IMR-90 (cell line): Measurements from ENCODE around the gene TCEAL1. TPM values are rescaled to one million over a fixed set of nuclear protein-coding genes. Genes with fewer than 3 reads are reported as not detected.

Source experiments
- ATAC-seq: fragments of 200-7000 bp; cut with Tn5 transposase; 2 replicates; pipeline ENCODE4 v1.9.1; 2020; ENCODE audit warnings: low read depth, mild to moderate bottlenecking, moderate library complexity
- BruUV-seq: library from RNA; stranded (reverse); fragments of 400-500 nt; replicated peaks from 2 replicates; lab custom pipeline; 2021; lab: Mats Ljungman, UMichigan
- CTCF ChIA-PET: fragments of 300-600 bp; formaldehyde crosslinking; extraction: SDS; loops from one replicate; lab custom pipeline; 2021; ENCODE audit warnings: antibody characterized with exemption; lab: Yijun Ruan, JAX
- POLR2A ChIA-PET: fragments of 300-600 bp; sonication (Branson Sonifier 250); formaldehyde crosslinking; loops from one replicate; lab custom pipeline; 2022; ENCODE audit warnings: antibody characterized with exemption; ENCODE audit not compliant: unreplicated experiment; lab: Charles Lee
- DNase-seq: peaks from one replicate; pipeline ENCODE4 v3.0.0; 2013
- H2AFZ ChIP-seq: replicated peaks from 2 replicates; pipeline ENCODE3; 2013; ENCODE audit warnings: low read length, mild to moderate bottlenecking; ENCODE audit not compliant: poor library complexity
- H2AK5ac ChIP-seq: 2 replicates; pipeline ENCODE4 v1.6.1; 2013; ENCODE audit warnings: low read depth, low read length, inconsistent platforms
- H2AK9ac ChIP-seq: replicated peaks from 2 replicates; pipeline ENCODE3; 2013; ENCODE audit warnings: mild to moderate bottlenecking, low read depth, low read length, moderate library complexity; ENCODE audit not compliant: poor library complexity
- H2BK120ac ChIP-seq: 2 replicates; pipeline ENCODE4 v1.6.1; 2013; ENCODE audit warnings: low read depth, low read length, inconsistent platforms
- H2BK15ac ChIP-seq: 3 replicates; pipeline ENCODE4 v1.6.1; 2013; ENCODE audit warnings: low read depth, low read length, inconsistent platforms
- H2BK20ac ChIP-seq: 2 replicates; pipeline ENCODE4 v1.6.1; 2013; ENCODE audit warnings: low read depth, mild to moderate bottlenecking, inconsistent platforms, low read length, moderate library complexity
- H2BK5ac ChIP-seq: 2 replicates; pipeline ENCODE4 v1.6.1; 2013; ENCODE audit warnings: mild to moderate bottlenecking, low read depth, low read length, inconsistent platforms; ENCODE audit not compliant: poor library complexity, severe bottlenecking
- H3K14ac ChIP-seq: replicated peaks from 2 replicates; pipeline ENCODE4 v1.6.1; 2013; ENCODE audit warnings: low read depth, low read length, inconsistent platforms
- H3K18ac ChIP-seq: 2 replicates; pipeline ENCODE4 v1.6.1; 2013; ENCODE audit warnings: low read depth, low read length, control low read depth
- H3K23ac ChIP-seq: 2 replicates; pipeline ENCODE4 v1.6.1; 2013; ENCODE audit warnings: low read depth, low read length, inconsistent platforms
- H3K27ac ChIP-seq: 2 replicates; pipeline ENCODE4 v1.5.1; 2013; ENCODE audit warnings: mild to moderate bottlenecking, control low read depth, low read length; ENCODE audit not compliant: insufficient read depth
- H3K27me3 ChIP-seq: 2 replicates; pipeline ENCODE4 v1.6.1; 2013; ENCODE audit warnings: low read length; ENCODE audit not compliant: control insufficient read depth, insufficient read depth
- H3K36me3 ChIP-seq: 2 replicates; pipeline ENCODE4 v1.6.1; 2013; ENCODE audit warnings: low read length, mixed read lengths; ENCODE audit not compliant: control insufficient read depth, insufficient read depth
- H3K4ac ChIP-seq: 2 replicates; pipeline ENCODE4 v1.6.1; 2013; ENCODE audit warnings: low read depth, low read length, inconsistent platforms
- H3K4me1 ChIP-seq: 2 replicates; pipeline ENCODE4 v1.6.1; 2013; ENCODE audit warnings: low read length, mixed read lengths; ENCODE audit not compliant: control insufficient read depth, insufficient read depth
- H3K4me2 ChIP-seq: 2 replicates; pipeline ENCODE4 v1.6.1; 2013; ENCODE audit warnings: low read depth, mild to moderate bottlenecking, control low read depth, low read length, moderate library complexity
- H3K4me3 ChIP-seq: 2 replicates; pipeline ENCODE4 v1.5.1; 2013; ENCODE audit warnings: low read depth, mild to moderate bottlenecking, control low read depth, low read length, moderate library complexity; ENCODE audit not compliant: insufficient read depth
- H3K56ac ChIP-seq: 2 replicates; pipeline ENCODE4 v1.6.1; 2013; ENCODE audit warnings: low read length, inconsistent platforms; ENCODE audit not compliant: insufficient read depth; ENCODE audit errors: extremely low read depth
- H3K79me1 ChIP-seq, 2 experiments: 2 replicates each; pipeline ENCODE4 v1.6.1; 2013; ENCODE audit warnings: low read length in 2 of 2, inconsistent platforms in 1 of 2, low read depth in 1 of 2
- H3K9ac ChIP-seq: 2 replicates; pipeline ENCODE4 v1.6.1; 2013; ENCODE audit warnings: low read depth, low read length, control low read depth
- H3K9me1 ChIP-seq: 2 replicates; pipeline ENCODE4 v1.6.1; 2013; ENCODE audit warnings: low read length, inconsistent platforms; ENCODE audit not compliant: insufficient read depth
- H3K9me3 ChIP-seq: 2 replicates; pipeline ENCODE4 v1.6.1; 2013; ENCODE audit warnings: low read length; ENCODE audit not compliant: control insufficient read depth, insufficient read depth
- H4K20me1 ChIP-seq: 2 replicates; pipeline ENCODE4 v1.6.1; 2013; ENCODE audit warnings: low read length, inconsistent platforms; ENCODE audit not compliant: insufficient read depth
- H4K5ac ChIP-seq: 2 replicates; pipeline ENCODE4 v1.6.1; 2013; ENCODE audit warnings: mild to moderate bottlenecking, low read depth, low read length, control low read depth
- H4K8ac ChIP-seq, 2 experiments: 2 replicates each; pipeline ENCODE4 v1.6.1; 2013; ENCODE audit warnings: low read depth in 2 of 2, low read length in 2 of 2, control low read depth in 1 of 2, inconsistent platforms in 1 of 2
- H4K91ac ChIP-seq: 2 replicates; pipeline ENCODE4 v1.6.1; 2013; ENCODE audit warnings: low read depth, low read length, inconsistent platforms; ENCODE audit not compliant: insufficient read depth
- BHLHE40 ChIP-seq: fragments of 150-350 bp; IDR thresholded peaks from 2 replicates; pipeline ENCODE4 v1.6.1; 2016; ENCODE audit warnings: mild to moderate bottlenecking, low read depth, low read length
- CEBPB ChIP-seq: IDR thresholded peaks from 2 replicates; pipeline ENCODE4 v1.6.1; 2012; ENCODE audit warnings: low read depth, low read length, improper control_type of control experiment
- CHD1 ChIP-seq: IDR thresholded peaks from 2 replicates; pipeline ENCODE4 v1.6.1; 2012; ENCODE audit warnings: low read depth, low read length, improper control_type of control experiment
- FOS ChIP-seq: fragments of 150-350 bp; IDR thresholded peaks from 2 replicates; pipeline ENCODE4 v1.6.1; 2016; ENCODE audit warnings: low read depth, low read length
- MAFK ChIP-seq: IDR thresholded peaks from 2 replicates; pipeline ENCODE4 v1.6.1; 2012; ENCODE audit warnings: low read depth, low read length, improper control_type of control experiment
- MAZ ChIP-seq: IDR thresholded peaks from 2 replicates; pipeline ENCODE4 v1.6.1; 2012; ENCODE audit warnings: low read depth, mild to moderate bottlenecking, low read length, improper control_type of control experiment, moderate library complexity, borderline replicate concordance
- MXI1 ChIP-seq: IDR thresholded peaks from 2 replicates; pipeline ENCODE4 v1.6.1; 2012; ENCODE audit warnings: low read depth, mild to moderate bottlenecking, low read length, moderate library complexity, borderline replicate concordance
- NFE2L2 ChIP-seq: fragments of 150-350 bp; IDR thresholded peaks from 2 replicates; pipeline ENCODE4 v1.6.1; 2016; ENCODE audit warnings: low read depth, mild to moderate bottlenecking, low read length
- POLR2A ChIP-seq: IDR thresholded peaks from 2 replicates; pipeline ENCODE4 v1.6.1; 2012; ENCODE audit warnings: mild to moderate bottlenecking, low read depth, low read length
- RAD21 ChIP-seq: IDR thresholded peaks from 2 replicates; pipeline ENCODE4 v1.6.1; 2012; ENCODE audit warnings: low read length, improper control_type of control experiment
- RCOR1 ChIP-seq: IDR thresholded peaks from 2 replicates; pipeline ENCODE4 v1.6.1; 2012; ENCODE audit warnings: mild to moderate bottlenecking, low read length, improper control_type of control experiment; ENCODE audit not compliant: insufficient replicate concordance
- RFX5 ChIP-seq: IDR thresholded peaks from 2 replicates; pipeline ENCODE4 v1.8.0; 2012; ENCODE audit warnings: low read depth, mild to moderate bottlenecking, low read length, moderate library complexity
- SMC3 ChIP-seq: fragments of 150-350 bp; IDR thresholded peaks from 2 replicates; pipeline ENCODE4 v1.6.1; 2016; ENCODE audit warnings: low read depth, mild to moderate bottlenecking, antibody characterized with exemption, low read length, moderate library complexity
- WGBS, 2 experiments: methylation state at CpG; one replicate each; pipeline versions ENCODE4 v1.1.5 to v1.1.7; 2013; ENCODE audit warnings: missing lambda C conversion rate in 2 of 2; ENCODE audit not compliant: insufficient read length in 1 of 2; ENCODE audit errors: extremely low coverage in 2 of 2; 5-methylcytosine and 5-hydroxymethylcytosine counted together
- dilution Hi-C: fragments of 300-500 bp; cut with HindIII; formaldehyde crosslinking; loops from one replicate; pipeline ENCODE4 v1.14.3; 2018; ENCODE audit warnings: low sequenced_read_pairs; ENCODE audit not compliant: unreplicated experiment
- in situ Hi-C: fragments of 300-500 bp; cut with MboI; formaldehyde crosslinking; loops from 3 replicates; pipeline ENCODE4 v1.14.3; 2019; ENCODE audit warnings: low sequenced_read_pairs, inconsistent platforms, mixed read lengths
- intact Hi-C: fragments of 100-400 bp; cut with micrococcal nuclease; formaldehyde crosslinking; loops from 2 replicates; pipeline ENCODE4 v1.10.0; 2022
- polyA plus RNA-seq, 3 experiments: library from polyadenylated mRNA; depleted of rRNA; stranded (reverse); fragments of >200 nt; gene quantifications; 2 replicates each; pipeline ENCODE4 v1.2.3, GENCODE V29; 2012; ENCODE audit warnings: low replicate concordance in 1 of 3
- total RNA-seq: library from RNA; depleted of rRNA; stranded (reverse); fragments of >200 nt; gene quantifications from 2 replicates; pipeline ENCODE4 v1.2.3, GENCODE V29; 2012
- TF ChIP-seq, protein P1 (sequence below): conservative IDR thresholded peaks from 2 replicates; pipeline ENCODE4 v1.5.1; 2012; ENCODE audit warnings: mild to moderate bottlenecking, low read depth, low read length, improper control_type of control experiment
- TF ChIP-seq, protein P2 (sequence below): fragments of 150-350 bp; IDR thresholded peaks from 2 replicates; pipeline ENCODE4 v1.6.1; 2017; ENCODE audit warnings: mild to moderate bottlenecking, antibody characterized with exemption, low read length, low read depth

The TCEAL1 gene
- total and polyA plus RNA-seq, 2 of the 4 experiments (the other 2 are of a cell fraction) = 9.1 to 21.8 TPM

DNA sequence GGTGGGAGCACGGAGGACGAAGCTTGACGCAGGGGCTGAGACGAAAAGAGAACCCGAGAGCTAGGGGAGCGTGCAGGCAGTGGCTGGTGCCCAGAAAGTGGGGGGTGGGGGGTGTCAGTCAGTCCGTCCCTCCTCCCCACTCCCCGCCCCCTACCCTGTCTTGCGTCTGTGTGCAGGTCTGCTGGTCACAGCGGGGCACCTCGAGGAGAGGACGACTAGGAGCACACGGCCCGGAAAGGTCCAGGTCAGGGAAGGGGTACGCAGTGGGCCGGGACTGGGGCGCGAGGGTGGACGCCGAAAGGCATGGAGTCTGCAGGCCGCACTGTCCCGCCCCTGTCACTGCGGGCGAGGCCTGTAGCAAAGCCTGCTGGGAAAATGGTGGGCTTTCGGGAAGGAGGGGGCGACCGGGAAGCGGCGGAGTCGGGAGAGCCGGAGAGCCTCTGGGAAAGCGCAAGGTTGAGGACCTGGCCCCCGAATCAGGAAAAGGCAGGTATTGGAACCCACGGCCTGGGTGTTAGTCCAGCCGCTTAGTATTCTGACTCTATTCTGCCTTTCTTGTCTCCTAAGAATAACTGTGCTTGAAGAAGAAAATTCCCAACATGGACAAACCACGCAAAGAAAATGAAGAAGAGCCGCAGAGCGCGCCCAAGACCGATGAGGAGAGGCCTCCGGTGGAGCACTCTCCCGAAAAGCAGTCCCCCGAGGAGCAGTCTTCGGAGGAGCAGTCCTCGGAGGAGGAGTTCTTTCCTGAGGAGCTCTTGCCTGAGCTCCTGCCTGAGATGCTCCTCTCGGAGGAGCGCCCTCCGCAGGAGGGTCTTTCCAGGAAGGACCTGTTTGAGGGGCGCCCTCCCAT is 769 bp downstream of the TCEAL1 start:
- dilution Hi-C loops (no loop called here), in situ Hi-C loops (no loop called here), intact Hi-C loops (loop anchor here (2.0 to 10.0 kb wide), 4 partner anchors 48 to 92 kb away; partner anchors contain the start of gene MORF4L2)
- H3K4me3 ChIP-seq = peak overlapping the region; percentile 81
- no peaks in the 10 kb centered on the region for H3K36me3 ChIP-seq
- H3K79me1 ChIP-seq = peaks cover 0 to 9% of the 10 kb centered on the region in 2 experiments; a peak in 1 of 4 replicates
- no peaks in the 10 kb centered on the region for H3K27me3 ChIP-seq
- DNase-seq = peak; percentile 67
- ChIA-PET POLR2A (interaction anchor here (0.6 to 0.8 kb wide), 2 partner anchors 42 to 124 kb away, joined by 3 to 9 read pairs; no protein-coding TSS in a partner anchor), CTCF (interaction anchor here (0.7 to 1.5 kb wide), 6 partner anchors 9 to 41 kb away, joined by 3 to 6 read pairs (median 5); no protein-coding TSS in a partner anchor)
- H4K5ac ChIP-seq = peak overlapping the region; percentile 60
- BruUV-seq = no TSS peak
- no peaks in the 10 kb centered on the region for H3K4me1 ChIP-seq
- WGBS, 2 experiments = 16% methylated on average over 8 of the region's 49 CpGs; no CpG with 5 or more reads in 1 of the 2 experiments
- H2AK9ac ChIP-seq = peak overlapping the region; percentile 77
- H3K9me3 ChIP-seq = no peaks in the 10 kb centered on the region
- H2BK120ac ChIP-seq = peak overlapping the region; percentile 68
- H2BK5ac ChIP-seq = peak overlapping the region; percentile 92
- H4K8ac ChIP-seq = peak overlapping the region; percentile 86 to 91
- H2BK15ac ChIP-seq = no peak overlapping the region
- H2AK5ac ChIP-seq = peak overlapping the region; percentile 86; the same call in 1 of the 2 replicates
- H2BK20ac ChIP-seq = no peak overlapping the region
- peak overlapping the region; percentile 86 for H4K91ac ChIP-seq
- H2AFZ ChIP-seq = peak overlapping the region; percentile 92
- no peaks in the 10 kb centered on the region for H4K20me1 ChIP-seq
- peaks cover 3% of the 10 kb centered on the region; the same call in 1 of the 2 replicates for H3K9me1 ChIP-seq
- peak overlapping the region; percentile 84 for H3K4me2 ChIP-seq
- H3K56ac ChIP-seq = peak overlapping the region; percentile 84
- peak overlapping the region; percentile 89 for H3K9ac ChIP-seq
- H3K23ac ChIP-seq = peak overlapping the region; percentile 85; the same call in 1 of the 2 replicates
- peak overlapping the region; percentile 79 for H3K18ac ChIP-seq
- H3K4ac ChIP-seq = peak overlapping the region; percentile 89
- peak; percentile 87 for ATAC-seq
- peak overlapping the region; percentile 98 for H3K27ac ChIP-seq
- peak overlapping the region; percentile 86 for H3K14ac ChIP-seq
- TF ChIP-seq NFE2L2 (no peak), BHLHE40 (no peak), RFX5 (no peak), FOS (no peak), SMC3 (peak; percentile 36), CHD1 (no peak), POLR2A (no peak), CEBPB (no peak), RCOR1 (no peak), MXI1 (peak; percentile 74; the same call in 1 of the 2 replicates), MAZ (peak; percentile 30; the same call in 1 of the 2 replicates), RAD21 (peak; percentile 34; the same call in 1 of the 2 replicates), MAFK (no peak)
- TF ChIP-seq, protein P1, sequence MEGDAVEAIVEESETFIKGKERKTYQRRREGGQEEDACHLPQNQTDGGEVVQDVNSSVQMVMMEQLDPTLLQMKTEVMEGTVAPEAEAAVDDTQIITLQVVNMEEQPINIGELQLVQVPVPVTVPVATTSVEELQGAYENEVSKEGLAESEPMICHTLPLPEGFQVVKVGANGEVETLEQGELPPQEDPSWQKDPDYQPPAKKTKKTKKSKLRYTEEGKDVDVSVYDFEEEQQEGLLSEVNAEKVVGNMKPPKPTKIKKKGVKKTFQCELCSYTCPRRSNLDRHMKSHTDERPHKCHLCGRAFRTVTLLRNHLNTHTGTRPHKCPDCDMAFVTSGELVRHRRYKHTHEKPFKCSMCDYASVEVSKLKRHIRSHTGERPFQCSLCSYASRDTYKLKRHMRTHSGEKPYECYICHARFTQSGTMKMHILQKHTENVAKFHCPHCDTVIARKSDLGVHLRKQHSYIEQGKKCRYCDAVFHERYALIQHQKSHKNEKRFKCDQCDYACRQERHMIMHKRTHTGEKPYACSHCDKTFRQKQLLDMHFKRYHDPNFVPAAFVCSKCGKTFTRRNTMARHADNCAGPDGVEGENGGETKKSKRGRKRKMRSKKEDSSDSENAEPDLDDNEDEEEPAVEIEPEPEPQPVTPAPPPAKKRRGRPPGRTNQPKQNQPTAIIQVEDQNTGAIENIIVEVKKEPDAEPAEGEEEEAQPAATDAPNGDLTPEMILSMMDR = peak; percentile 62
- TF ChIP-seq, protein P2, sequence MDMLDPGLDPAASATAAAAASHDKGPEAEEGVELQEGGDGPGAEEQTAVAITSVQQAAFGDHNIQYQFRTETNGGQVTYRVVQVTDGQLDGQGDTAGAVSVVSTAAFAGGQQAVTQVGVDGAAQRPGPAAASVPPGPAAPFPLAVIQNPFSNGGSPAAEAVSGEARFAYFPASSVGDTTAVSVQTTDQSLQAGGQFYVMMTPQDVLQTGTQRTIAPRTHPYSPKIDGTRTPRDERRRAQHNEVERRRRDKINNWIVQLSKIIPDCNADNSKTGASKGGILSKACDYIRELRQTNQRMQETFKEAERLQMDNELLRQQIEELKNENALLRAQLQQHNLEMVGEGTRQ = no peak
